CD4-positive, alpha-beta T cell treated with Interferon alpha-2 for 1 hour (primary cell): ENCODE results near the gene HSF4.

Source experiments
- DNase-seq, 2 donors: peaks; one replicate each; pipeline ENCODE4 v3.0.0-alpha.2; 2020 to 2022

HSF4 gene

GRCh38 chr16:67202426-67202825 is 37.9 kb downstream of the HSF4 start:
- DNase-seq, result no peak

GRCh38 chr16:67202956-67203493 is 38.5 kb downstream of the HSF4 start:
- DNase-seq, result no peak

GRCh38 chr16:67204076-67204475 is 39.5 kb downstream of the HSF4 start:
- DNase-seq, result no peak

GRCh38 chr16:67206129-67206837 is 41.7 kb downstream of the HSF4 start:
- DNase-seq, result no peak

GRCh38 chr16:67206838-67207248 is 42.3 kb downstream of the HSF4 start:
- DNase-seq, result no peak

- DNase-seq, result no peak
Measured at GRCh38 chr16:67207249-67208091, 42.9 kb downstream of the HSF4 start.

- DNase-seq, result no peak
Measured at GRCh38 chr16:67208154-67208896, 43.8 kb downstream of the HSF4 start.

- DNase-seq, result no peak
Measured at GRCh38 chr16:67209565-67209964, 45.0 kb downstream of the HSF4 start.

- DNase-seq, result no peak
Measured at GRCh38 chr16:67210069-67210937, 45.8 kb downstream of the HSF4 start.

GRCh38 chr16:67211674-67212073 is 47.1 kb downstream of the HSF4 start:
- DNase-seq, result no peak

- no peak for DNase-seq
Measured at GRCh38 chr16:67212766-67213165, 48.2 kb downstream of the HSF4 start.

GRCh38 chr16:67213197-67214019 is 48.9 kb downstream of the HSF4 start:
- DNase-seq, result no peak

- no peak for DNase-seq
Measured at GRCh38 chr16:67215706-67216105, 51.2 kb downstream of the HSF4 start.

- DNase-seq, result no peak
Measured at GRCh38 chr16:67216612-67217490, 52.3 kb downstream of the HSF4 start.
